ENCODE data around the gene PLEKHG3.

PLEKHG3 gene

GRCh38 chr14:64767215-64767964 is 63.2 kb downstream of the PLEKHG3 start:
- no peak for DNase-seq

- DNase-seq = no peak
These were observed 64.3 kb downstream of the PLEKHG3 start for GRCh38 chr14:64768401-64769095.

- DNase-seq = no peak
These were observed 65.1 kb downstream of the PLEKHG3 start for GRCh38 chr14:64769096-64770020.

GRCh38 chr14:64770751-64771150 is 66.5 kb downstream of the PLEKHG3 start:
- no peak for DNase-seq

- DNase-seq = no peak
These were observed 66.9 kb downstream of the PLEKHG3 start for GRCh38 chr14:64771161-64771560.

- DNase-seq = no peak
These were observed 68.2 kb downstream of the PLEKHG3 start for GRCh38 chr14:64772397-64772950.

- no peak for DNase-seq
These were observed 68.8 kb downstream of the PLEKHG3 start for GRCh38 chr14:64773046-64773445.

- DNase-seq = no peak
These were observed 69.4 kb downstream of the PLEKHG3 start for GRCh38 chr14:64773577-64773976.

GRCh38 chr14:64774272-64774671 is 70.0 kb downstream of the PLEKHG3 start:
- no peak for DNase-seq

GRCh38 chr14:64775081-64775777 is 71.0 kb downstream of the PLEKHG3 start:
- DNase-seq = no peak

GRCh38 chr14:64777461-64777860 is 73.2 kb downstream of the PLEKHG3 start:
- no peak for DNase-seq

GRCh38 chr14:64778104-64778754 is 74.0 kb downstream of the PLEKHG3 start:
- DNase-seq = no peak

GRCh38 chr14:64779472-64779871 is 75.2 kb downstream of the PLEKHG3 start:
- no peak for DNase-seq

GRCh38 chr14:64782196-64782595 is 78.0 kb downstream of the PLEKHG3 start:
- no peak for DNase-seq

- no peak for DNase-seq
These were observed 79.8 kb downstream of the PLEKHG3 start for GRCh38 chr14:64784006-64784405.

GRCh38 chr14:64786296-64787149 is 82.3 kb downstream of the PLEKHG3 start:
- no peak for DNase-seq

GRCh38 chr14:64787619-64788018 is 83.4 kb downstream of the PLEKHG3 start:
- no peak for DNase-seq

- no peak for DNase-seq
These were observed 84.5 kb downstream of the PLEKHG3 start for GRCh38 chr14:64788706-64789105.

GRCh38 chr14:64789696-64790095 is 85.5 kb downstream of the PLEKHG3 start:
- no peak for DNase-seq

- no peak for DNase-seq
These were observed 86.3 kb downstream of the PLEKHG3 start for GRCh38 chr14:64790478-64790877.

GRCh38 chr14:64792231-64792630 is 88.0 kb downstream of the PLEKHG3 start:
- no peak for DNase-seq
